Kidney (tissue), 14 donors: ENCODE data around the gene FHL2. TPM values are rescaled to one million over a fixed set of nuclear protein-coding genes. Genes with fewer than 3 reads are reported as not detected.
"Not testable (repeated sequence)": the region's sequence is repeated elsewhere in the genome, so short reads cannot be mapped to it uniquely, and the experiment has no call there.

Experiments
- DNase-seq, 5 donors: peaks; one replicate each; pipeline ENCODE4 v3.0.0-alpha.2; 2013 to 2020
- FAIRE-seq: peaks from 2 replicates; lab custom pipeline; 2012; peaks lifted over from hg19 to GRCh38; lab: Jason Lieb, UNC
- H3K27ac ChIP-seq, 2 donors: one replicate each; pipeline ENCODE4 v1.7.0; 2013; ENCODE audit warnings: low read depth in 2 of 2, low read length in 2 of 2, inconsistent platforms in 1 of 2
- H3K27me3 ChIP-seq: one replicate; pipeline ENCODE4 v1.7.1; 2013; ENCODE audit warnings: low read length, inconsistent platforms; ENCODE audit not compliant: control insufficient read depth, insufficient read depth
- H3K36me3 ChIP-seq, 3 donors: one replicate each; pipeline versions ENCODE4 v1.7.0 to v1.7.1; 2013; ENCODE audit warnings: low read length in 3 of 3, control low read depth in 1 of 3, inconsistent platforms in 1 of 3; ENCODE audit not compliant: insufficient read depth in 3 of 3, control insufficient read depth in 2 of 3
- H3K4me1 ChIP-seq, 3 donors: one replicate each; pipeline versions ENCODE4 v1.7.0 to v1.7.1; 2013; ENCODE audit warnings: low read length in 3 of 3, inconsistent platforms in 1 of 3, low read depth in 1 of 3; ENCODE audit not compliant: control insufficient read depth in 2 of 3, insufficient read depth in 2 of 3
- H3K4me3 ChIP-seq, 3 donors: one replicate each; pipeline versions ENCODE4 v1.7.0 to v1.8.1; 2013; ENCODE audit warnings: low read length in 3 of 3, control low read depth in 1 of 3, inconsistent platforms in 1 of 3
- H3K9ac ChIP-seq, 3 donors: one replicate each; pipeline versions ENCODE4 v1.7.0 to v1.7.1; 2013; ENCODE audit warnings: low read length in 3 of 3, control low read depth in 1 of 3, inconsistent platforms in 1 of 3
- H3K9me3 ChIP-seq, 3 donors: one replicate each; pipeline versions ENCODE4 v1.7.0 to v1.7.1; 2013; ENCODE audit warnings: low read length in 3 of 3, control low read depth in 1 of 3, inconsistent platforms in 1 of 3; ENCODE audit not compliant: control insufficient read depth in 2 of 3, insufficient read depth in 1 of 3
- CTCF ChIP-seq: IDR thresholded peaks from 3 replicates; pipeline ENCODE4 v1.5.1; 2012; ENCODE audit warnings: mild to moderate bottlenecking, moderate library complexity, borderline replicate concordance; ENCODE audit not compliant: insufficient read depth; ENCODE audit errors: extremely low read depth
- intact Hi-C: fragments of 100-400 bp; cut with DNase I; formaldehyde crosslinking; loops from one replicate; pipeline ENCODE4 v1.11.1; 2022
- polyA plus RNA-seq: library from polyadenylated mRNA; stranded (reverse); fragments of 350-450 nt; fragmentation: Illumina TruSeq; extraction: RNeasy Lipid Tissue Mini Kit (QIAGEN cat#74804); gene quantifications from one replicate; pipeline ENCODE4 v1.2.3, GENCODE V29; 2014; ENCODE audit warnings: low read depth, low replicate concordance; ENCODE audit not compliant: insufficient read depth
- total RNA-seq: library from RNA; stranded (reverse); fragmentation: NEBNext Ultra II Directional; extraction: Animal tissue kit (Norgen Biotek cat#: 25700); gene quantifications from one replicate; pipeline ENCODE4 v1.2.1, GENCODE V29; 2021
- donor health status: control.
- donor health status: control.
- donor health status: control.
- donor health status: control.
- donor health status: control.
- donor health status: DM: yes; HTN: yes; CAD: no.
- donor health status: Normal renal cell carcinoma (clear cell type).

Gene FHL2
- total and polyA plus RNA-seq, 2 donors from 2014 or later: 23.4 to 75.9 TPM

- peak overlapping the region in 1 of 2 donors; percentile 68 for H3K27ac ChIP-seq
- H3K4me1 ChIP-seq: peaks cover 0 to 17% (median 14%) of the 10 kb centered on the region in 3 donors
- DNase-seq (no peak), FAIRE-seq (no peak)
- intact Hi-C loops: no loop called here
- H3K9ac ChIP-seq: no peak overlapping the region
- no peaks in the 10 kb centered on the region for H3K9me3 ChIP-seq
- TF ChIP-seq CTCF: no peak
- peak overlapping the region in 1 of 3 donors; percentile 80 for H3K4me3 ChIP-seq
- H3K27me3 ChIP-seq: no peaks in the 10 kb centered on the region
- H3K36me3 ChIP-seq: peaks cover 0 to 3% (median 0%) of the 10 kb centered on the region in 3 donors
Observed at GRCh38 chr2:105327690-105328089, 71.2 kb downstream of the FHL2 start.

- peaks cover 0 to 17% (median 14%) of the 10 kb centered on the region in 3 donors for H3K4me1 ChIP-seq
- H3K27ac ChIP-seq, FAIRE-seq, H3K27me3 ChIP-seq, intact Hi-C loops, H3K4me3 ChIP-seq, H3K36me3 ChIP-seq, DNase-seq, H3K9ac ChIP-seq, H3K9me3 ChIP-seq: not testable (repeated sequence)
Observed at GRCh38 chr2:105327271-105327670, 71.6 kb downstream of the FHL2 start.

GRCh38 chr2:105325389-105325963 is 73.4 kb downstream of the FHL2 start:
- Histone ChIP-seq H3K4me3 (no peak overlapping the region), H3K4me1 (peaks cover 0 to 17% (median 14%) of the 10 kb centered on the region in 3 donors), H3K27ac (peak overlapping the region in 1 of 2 donors; percentile 23), H3K27me3 (no peaks in the 10 kb centered on the region), H3K36me3 (peaks cover 0 to 3% (median 0%) of the 10 kb centered on the region in 3 donors), H3K9me3 (no peaks in the 10 kb centered on the region), H3K9ac (no peak overlapping the region)
- DNase-seq (no peak), FAIRE-seq (no peak)
- intact Hi-C loops: no loop called here
- TF ChIP-seq CTCF: no peak

- no peak for DNase-seq
- FAIRE-seq: no peak
- H3K27ac ChIP-seq: no peak overlapping the region
- peaks cover 0 to 14% (median 13%) of the 10 kb centered on the region in 3 donors for H3K4me1 ChIP-seq
- H3K36me3 ChIP-seq: peaks cover 0 to 3% (median 0%) of the 10 kb centered on the region in 3 donors
- intact Hi-C loops: no loop called here
- no peak for TF ChIP-seq CTCF
- H3K4me3 ChIP-seq: no peak overlapping the region
- H3K9ac ChIP-seq: no peak overlapping the region
- no peaks in the 10 kb centered on the region for H3K27me3 ChIP-seq
- H3K9me3 ChIP-seq: no peaks in the 10 kb centered on the region
Observed at GRCh38 chr2:105324732-105325131, 74.1 kb downstream of the FHL2 start.
